GM19240 (cell line): ENCODE data around the gene NPR3.
"Not testable (repeated sequence)": the region's sequence is repeated elsewhere in the genome, so short reads cannot be mapped to it uniquely, and the experiment has no call there.

ENCODE experiments used
- DNase-seq: peaks from one replicate; pipeline ENCODE4 v3.0.0; 2011; ENCODE audit warnings: low spot score; ENCODE audit not compliant: insufficient read length

The NPR3 gene

GRCh38 chr5:32760091-32760509, 49.0 kb downstream of the NPR3 start:
- no peak for DNase-seq

- DNase-seq = no peak
These were observed 54.1 kb downstream of the NPR3 start for GRCh38 chr5:32765266-32765665.

- DNase-seq = no peak
These were observed 56.9 kb downstream of the NPR3 start for GRCh38 chr5:32767948-32768467.

- no peak for DNase-seq
These were observed 58.6 kb downstream of the NPR3 start for GRCh38 chr5:32769711-32770110.

- DNase-seq = no peak
These were observed 59.3 kb downstream of the NPR3 start for GRCh38 chr5:32770444-32770843.

GRCh38 chr5:32771037-32771436, 59.9 kb downstream of the NPR3 start:
- no peak for DNase-seq

- no peak for DNase-seq
These were observed 62.8 kb downstream of the NPR3 start for GRCh38 chr5:32773944-32774343.

GRCh38 chr5:32776200-32776599, 65.1 kb downstream of the NPR3 start:
- DNase-seq = no peak

- no peak for DNase-seq
These were observed 66.1 kb downstream of the NPR3 start for GRCh38 chr5:32777222-32777621.

- DNase-seq = no peak
These were observed 66.6 kb downstream of the NPR3 start for GRCh38 chr5:32777733-32778132.

GRCh38 chr5:32778403-32778802, 67.3 kb downstream of the NPR3 start:
- DNase-seq = no peak

GRCh38 chr5:32779754-32780415, 68.8 kb downstream of the NPR3 start:
- no peak for DNase-seq

- DNase-seq = no peak
These were observed 69.4 kb downstream of the NPR3 start for GRCh38 chr5:32780508-32780919.

- DNase-seq = no peak
These were observed 72.5 kb downstream of the NPR3 start for GRCh38 chr5:32783661-32784060.

GRCh38 chr5:32785611-32786254, 74.6 kb downstream of the NPR3 start:
- no peak for DNase-seq

GRCh38 chr5:32786311-32786710, 75.2 kb downstream of the NPR3 start:
- DNase-seq = no peak

- no peak for DNase-seq
These were observed 79.4 kb downstream of the NPR3 start for GRCh38 chr5:32790411-32790951.

- DNase-seq = no peak
These were observed 80.6 kb downstream of the NPR3 start for GRCh38 chr5:32791536-32792243.

- DNase-seq = no peak
These were observed 83.0 kb downstream of the NPR3 start for GRCh38 chr5:32794086-32794485.

- DNase-seq = no peak
These were observed 91.6 kb downstream of the NPR3 start for GRCh38 chr5:32802764-32803163.

GRCh38 chr5:32803656-32804055, 92.5 kb downstream of the NPR3 start:
- no peak for DNase-seq

- not testable (repeated sequence) for DNase-seq
These were observed 94.3 kb downstream of the NPR3 start for GRCh38 chr5:32805462-32805861.
